Astrocyte (in vitro differentiated cells and primary cell): ENCODE measurements around the gene CHST3.

Experiments
- CTCF ChIP-seq: IDR thresholded peaks from 2 replicates; pipeline ENCODE4 v1.5.1; 2011; ENCODE audit warnings: low read depth, mild to moderate bottlenecking, inconsistent platforms, low read length, moderate library complexity; ENCODE audit not compliant: insufficient read depth
- EZH2 ChIP-seq: IDR thresholded peaks from 2 replicates; pipeline ENCODE4 v1.6.1; 2012; ENCODE audit warnings: mild to moderate bottlenecking, low read length, inconsistent platforms; ENCODE audit not compliant: insufficient read depth

GRCh38 chr10:72011016-72011415 is 46.8 kb downstream of the CHST3 start:
- TF ChIP-seq CTCF: no peak
- TF ChIP-seq EZH2: no peak
